Gastroesophageal sphincter (tissue), 4 donors: ENCODE results near the gene PSMA5. TPM values are rescaled to one million over a fixed set of nuclear protein-coding genes. Genes with fewer than 3 reads are reported as not detected.

Experiments
- ATAC-seq: fragments of 150-250 bp; one replicate; pipeline ENCODE4 v1.9.1; 2016; ENCODE audit warnings: mild to moderate bottlenecking, moderate library complexity
- H3K27ac ChIP-seq, 4 donors: fragments of 200-600 bp; sonication (generic) in 3 of 4; 1 replicate in 3 of 4; 2 replicates in 1 of 4; pipeline ENCODE4 v1.5.1; 2016 to 2019
- H3K27me3 ChIP-seq: fragments of 200-600 bp; sonication (generic); one replicate; pipeline ENCODE4 v1.5.1; 2019
- H3K36me3 ChIP-seq, 2 donors: fragments of 200-600 bp; sonication (generic); one replicate each; pipeline ENCODE4 v1.5.1; 2019; ENCODE audit warnings: control low read depth in 1 of 2
- H3K4me1 ChIP-seq, 3 donors: fragments of 200-600 bp; sonication (generic); 1 replicate in 2 of 3; 2 replicates in 1 of 3; pipeline ENCODE4 v1.5.1; 2016 to 2019; ENCODE audit warnings: control low read depth in 2 of 3
- H3K4me3 ChIP-seq, 2 donors: fragments of 200-600 bp; sonication (generic); one replicate each; pipeline ENCODE4 v1.5.1; 2019; ENCODE audit warnings: mild to moderate bottlenecking in 1 of 2, moderate library complexity in 1 of 2
- H3K9me3 ChIP-seq, 3 donors: fragments of 200-600 bp; sonication (generic); one replicate each; pipeline ENCODE4 v1.5.1; 2017 to 2019; ENCODE audit warnings: control low read depth in 2 of 3
- EP300 ChIP-seq: sonication (generic); formaldehyde crosslinking; IDR thresholded peaks from one replicate; pipeline ENCODE4 v1.6.1; 2017; ENCODE audit warnings: antibody characterized with exemption, mild to moderate bottlenecking
- POLR2A ChIP-seq, 2 donors: fragments of 450-650 bp; IDR thresholded peaks; one replicate each; pipeline ENCODE4 v1.6.1; 2017; ENCODE audit warnings: antibody characterized with exemption in 2 of 2, mild to moderate bottlenecking in 2 of 2, moderate library complexity in 1 of 2
- POLR2AphosphoS5 ChIP-seq: sonication (generic); formaldehyde crosslinking; IDR thresholded peaks from one replicate; pipeline ENCODE4 v1.6.1; 2017; ENCODE audit warnings: antibody characterized with exemption
- WGBS, 2 donors: methylation state at CpG; one replicate each; pipeline ENCODE4 v1.1.5; 2018; ENCODE audit warnings: low coverage in 1 of 2; 5-methylcytosine and 5-hydroxymethylcytosine counted together
- total RNA-seq, 4 donors: library from RNA; depleted of rRNA; stranded (reverse); fragments of >200 nt; gene quantifications; one replicate each; pipeline ENCODE4 v1.1.0, GENCODE V29; 2016
- TF ChIP-seq, protein P1 (sequence below), 4 experiments: fragments of 200-600 bp in 2 of 4; fragments of 450-650 bp in 2 of 4; sonication (generic) in 1 of 4; IDR thresholded peaks; one replicate each; pipeline ENCODE4 v1.5.1; 2017 to 2019; ENCODE audit warnings: antibody characterized with exemption in 4 of 4, mild to moderate bottlenecking in 2 of 4, moderate library complexity in 2 of 4

Gene PSMA5
- total RNA-seq, 4 donors from 2014 or later = 28.2 to 61.5 (median 30.4) TPM

DNA sequence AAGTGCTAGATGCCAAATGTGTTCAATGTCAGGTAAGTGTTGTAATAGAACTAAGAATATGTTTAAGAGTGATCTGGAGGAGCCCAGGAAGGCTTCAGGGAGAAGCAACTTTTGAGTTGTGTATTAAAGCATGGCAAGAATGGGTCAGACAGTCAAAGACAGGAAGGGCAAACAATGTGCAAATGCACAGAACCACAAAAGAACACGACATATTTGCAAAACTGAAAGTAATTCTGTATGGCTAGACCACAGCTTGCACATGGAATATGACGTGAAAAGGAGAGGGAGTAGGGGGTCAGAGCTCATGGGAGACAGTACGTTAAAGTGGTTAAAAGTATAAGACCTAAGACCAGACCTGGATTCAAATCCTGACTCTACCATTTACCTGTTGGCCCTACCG, 21.4 kb downstream of the PSMA5 start:
- no peaks in the 10 kb centered on the region for H3K27me3 ChIP-seq
- no peak for TF ChIP-seq POLR2AphosphoS5
- TF ChIP-seq, protein P1, sequence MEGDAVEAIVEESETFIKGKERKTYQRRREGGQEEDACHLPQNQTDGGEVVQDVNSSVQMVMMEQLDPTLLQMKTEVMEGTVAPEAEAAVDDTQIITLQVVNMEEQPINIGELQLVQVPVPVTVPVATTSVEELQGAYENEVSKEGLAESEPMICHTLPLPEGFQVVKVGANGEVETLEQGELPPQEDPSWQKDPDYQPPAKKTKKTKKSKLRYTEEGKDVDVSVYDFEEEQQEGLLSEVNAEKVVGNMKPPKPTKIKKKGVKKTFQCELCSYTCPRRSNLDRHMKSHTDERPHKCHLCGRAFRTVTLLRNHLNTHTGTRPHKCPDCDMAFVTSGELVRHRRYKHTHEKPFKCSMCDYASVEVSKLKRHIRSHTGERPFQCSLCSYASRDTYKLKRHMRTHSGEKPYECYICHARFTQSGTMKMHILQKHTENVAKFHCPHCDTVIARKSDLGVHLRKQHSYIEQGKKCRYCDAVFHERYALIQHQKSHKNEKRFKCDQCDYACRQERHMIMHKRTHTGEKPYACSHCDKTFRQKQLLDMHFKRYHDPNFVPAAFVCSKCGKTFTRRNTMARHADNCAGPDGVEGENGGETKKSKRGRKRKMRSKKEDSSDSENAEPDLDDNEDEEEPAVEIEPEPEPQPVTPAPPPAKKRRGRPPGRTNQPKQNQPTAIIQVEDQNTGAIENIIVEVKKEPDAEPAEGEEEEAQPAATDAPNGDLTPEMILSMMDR (IDR thresholded peaks at IDR 0.05) = no peak
- TF ChIP-seq EP300 = no peak
- no peak for TF ChIP-seq POLR2A (IDR thresholded peaks at IDR 0.05)
- no peaks in the 10 kb centered on the region for H3K4me1 ChIP-seq
- peaks cover under 1 to 90% of the 10 kb centered on the region in 2 donors for H3K36me3 ChIP-seq
- H3K4me3 ChIP-seq = no peak overlapping the region
- ATAC-seq = no peak
- WGBS, 2 donors = 73 to 78% methylated on average over 4 of the region's 4 CpGs
- no peaks in the 10 kb centered on the region for H3K9me3 ChIP-seq
- H3K27ac ChIP-seq = no peak overlapping the region

- TF ChIP-seq EP300 = no peak
- TF ChIP-seq POLR2A (IDR thresholded peaks at IDR 0.05) = no peak
- no peak for TF ChIP-seq POLR2AphosphoS5
- TF ChIP-seq, protein P1 (IDR thresholded peaks at IDR 0.05) = no peak
- no peak for ATAC-seq
- Histone ChIP-seq H3K27me3 (no peaks in the 10 kb centered on the region), H3K4me1 (peaks cover 5 to 17% (median 8%) of the 10 kb centered on the region in 3 donors), H3K36me3 (peaks cover 0 to 61% of the 10 kb centered on the region in 2 donors), H3K27ac (no peak overlapping the region), H3K9me3 (no peaks in the 10 kb centered on the region), H3K4me3 (no peak overlapping the region)
Measured at GRCh38 chr1:109402025-109402424, 24.2 kb downstream of the PSMA5 start.

- Histone ChIP-seq H3K4me1 (peaks cover 11 to 36% (median 12%) of the 10 kb centered on the region in 3 donors), H3K4me3 (no peak overlapping the region), H3K9me3 (no peaks in the 10 kb centered on the region), H3K27ac (peak overlapping the region in 1 of 4 donors; percentile 92), H3K36me3 (peaks cover 0 to 43% of the 10 kb centered on the region in 2 donors), H3K27me3 (no peaks in the 10 kb centered on the region)
- WGBS, 2 donors = 67 to 83% methylated on average over 3 of the region's 3 CpGs
- TF ChIP-seq, protein P1 (IDR thresholded peaks at IDR 0.05) = no peak
- TF ChIP-seq POLR2A (IDR thresholded peaks at IDR 0.05) = no peak
- no peak for TF ChIP-seq POLR2AphosphoS5
- TF ChIP-seq EP300 = no peak
- ATAC-seq = no peak
Measured at GRCh38 chr1:109400035-109400655, 26.1 kb downstream of the PSMA5 start.

- TF ChIP-seq POLR2A (IDR thresholded peaks at IDR 0.05) = no peak
- TF ChIP-seq, protein P1 (IDR thresholded peaks at IDR 0.05) = peak; percentile 48 to 89 (median 76)
- TF ChIP-seq EP300 = no peak
- peak overlapping the region; percentile 55 to 97 (median 92) for H3K27ac ChIP-seq
- H3K4me1 ChIP-seq = peaks cover 11 to 42% (median 14%) of the 10 kb centered on the region in 3 donors
- 10 to 33% methylated on average over 2 of the region's 2 CpGs for WGBS, 2 donors
- peaks cover 0 to 36% of the 10 kb centered on the region in 2 donors for H3K36me3 ChIP-seq
- H3K9me3 ChIP-seq = no peaks in the 10 kb centered on the region
- H3K27me3 ChIP-seq = no peaks in the 10 kb centered on the region
- no peak overlapping the region for H3K4me3 ChIP-seq
- ATAC-seq = no peak
Measured at GRCh38 chr1:109399326-109399957, 26.8 kb downstream of the PSMA5 start.
